ENCODE data around the gene CDCA4. TPM values are rescaled to one million over a fixed set of nuclear protein-coding genes. Genes with fewer than 3 reads are reported as not detected.

Gene CDCA4
- total RNA-seq, 4 donors from 2014 or later: 27.7 to 38.6 (median 35.8) TPM

DNA sequence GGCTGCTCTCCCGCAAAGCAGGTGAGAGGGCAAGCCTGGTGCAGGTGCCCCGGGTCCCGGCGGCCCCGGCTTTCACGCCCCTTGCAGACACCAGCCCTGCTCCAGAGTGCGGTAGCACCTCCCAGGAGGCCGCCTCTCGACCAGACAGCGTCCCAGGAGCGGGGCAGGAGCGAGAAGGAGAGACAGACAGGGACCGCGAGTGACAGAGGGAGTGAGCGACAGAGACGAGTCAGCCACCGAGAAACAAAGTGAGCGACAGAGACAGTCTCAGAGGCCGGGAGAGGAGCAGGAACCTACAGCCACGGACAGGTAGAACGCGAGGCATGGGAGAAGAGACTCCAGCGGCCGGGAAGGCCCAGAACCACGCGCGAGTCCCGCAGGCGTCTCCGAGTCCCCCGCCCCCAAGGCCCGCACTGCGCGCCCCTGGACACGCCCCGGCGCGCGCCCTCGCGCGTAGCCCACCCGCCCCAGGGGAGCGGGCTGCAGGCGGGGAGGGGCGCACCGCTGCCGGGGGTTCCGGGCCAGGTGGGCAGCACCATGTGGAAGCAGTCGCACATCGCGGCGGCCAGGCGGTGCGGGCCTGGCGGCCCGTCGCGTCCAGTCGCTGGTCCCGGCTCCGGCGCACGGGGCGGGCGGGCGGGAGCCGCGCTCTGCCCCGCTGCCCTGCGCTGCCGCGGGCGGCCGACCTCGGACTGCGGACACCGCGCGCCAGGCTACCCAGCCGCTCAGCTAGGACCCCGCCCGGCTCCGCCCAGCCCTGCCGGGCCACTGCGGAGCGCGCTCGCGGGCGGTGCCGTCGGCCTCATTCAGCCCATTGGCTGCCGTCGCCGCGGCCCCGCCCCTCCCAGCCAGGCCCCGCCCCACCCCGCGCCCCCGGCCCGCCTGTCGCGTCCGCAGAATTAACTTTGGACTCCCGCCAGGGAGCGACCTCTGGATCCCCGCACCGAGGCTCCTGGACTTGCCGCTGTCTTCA, 42.9 kb downstream of the CDCA4 start, which contains the start of gene AHNAK2:
AHNAK2 (minus strand) TSS at position 694 of the 973 bp plus-strand sequence; CDS start at position 557, 137 bp downstream.
- no peaks in the 10 kb centered on the region for H3K9me3 ChIP-seq
- H3K36me3 ChIP-seq: no peaks in the 10 kb centered on the region
- WGBS: under 1% methylated on average over 67 of the region's 111 CpGs
- peak; percentile 78 to 79 for DNase-seq (ENCODE audit: low spot score in 2 of 2)
- H3K27ac ChIP-seq: peak within 1 kb of the TSS; percentile 49
- peak within 1 kb of the TSS; percentile 68 for H3K4me3 ChIP-seq
- peaks cover 57% of the 10 kb centered on the region for H3K4me1 ChIP-seq
- H3K27me3 ChIP-seq: no peaks in the 10 kb centered on the region
- no peak for TF ChIP-seq POLR2A (IDR thresholded peaks at IDR 0.05)
- no peak for TF ChIP-seq EP300 (IDR thresholded peaks at IDR 0.05)
- TF ChIP-seq, protein P1, sequence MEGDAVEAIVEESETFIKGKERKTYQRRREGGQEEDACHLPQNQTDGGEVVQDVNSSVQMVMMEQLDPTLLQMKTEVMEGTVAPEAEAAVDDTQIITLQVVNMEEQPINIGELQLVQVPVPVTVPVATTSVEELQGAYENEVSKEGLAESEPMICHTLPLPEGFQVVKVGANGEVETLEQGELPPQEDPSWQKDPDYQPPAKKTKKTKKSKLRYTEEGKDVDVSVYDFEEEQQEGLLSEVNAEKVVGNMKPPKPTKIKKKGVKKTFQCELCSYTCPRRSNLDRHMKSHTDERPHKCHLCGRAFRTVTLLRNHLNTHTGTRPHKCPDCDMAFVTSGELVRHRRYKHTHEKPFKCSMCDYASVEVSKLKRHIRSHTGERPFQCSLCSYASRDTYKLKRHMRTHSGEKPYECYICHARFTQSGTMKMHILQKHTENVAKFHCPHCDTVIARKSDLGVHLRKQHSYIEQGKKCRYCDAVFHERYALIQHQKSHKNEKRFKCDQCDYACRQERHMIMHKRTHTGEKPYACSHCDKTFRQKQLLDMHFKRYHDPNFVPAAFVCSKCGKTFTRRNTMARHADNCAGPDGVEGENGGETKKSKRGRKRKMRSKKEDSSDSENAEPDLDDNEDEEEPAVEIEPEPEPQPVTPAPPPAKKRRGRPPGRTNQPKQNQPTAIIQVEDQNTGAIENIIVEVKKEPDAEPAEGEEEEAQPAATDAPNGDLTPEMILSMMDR (IDR thresholded peaks at IDR 0.05): no peak
- no peak for TF ChIP-seq POLR2AphosphoS5 (IDR thresholded peaks at IDR 0.05)

DNA sequence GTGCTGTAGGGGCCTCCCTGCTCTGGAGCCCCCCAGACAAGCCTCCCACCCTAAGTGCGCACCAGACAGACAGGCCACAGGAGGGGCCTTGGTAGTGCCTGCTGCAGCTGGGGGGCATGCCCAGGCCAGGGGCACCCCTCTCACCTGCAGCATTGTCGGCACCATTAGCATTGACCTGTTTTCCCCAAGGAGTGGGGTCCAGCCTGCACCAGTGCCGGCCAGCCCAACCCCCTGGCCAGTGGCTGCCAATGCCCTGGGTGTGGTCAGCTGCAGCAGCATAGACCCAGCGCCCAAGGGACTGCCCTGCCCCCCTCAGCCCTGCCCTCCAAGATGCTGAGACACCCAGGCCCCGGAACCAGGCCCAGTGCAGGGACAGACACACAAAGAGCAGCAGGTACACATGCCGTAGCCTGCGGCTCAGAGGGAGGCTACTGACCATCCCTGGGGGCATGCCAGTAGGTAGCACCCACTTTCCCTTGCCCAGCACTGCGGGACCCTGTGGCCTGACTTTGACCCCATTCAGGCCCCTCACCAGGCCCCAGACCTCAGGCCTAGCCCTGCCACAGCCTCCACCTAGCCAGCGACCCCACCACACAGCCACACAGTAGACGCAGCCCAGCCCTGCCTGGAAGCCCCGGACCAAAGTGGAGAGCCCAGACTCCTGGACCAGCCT, 43.7 kb downstream of the CDCA4 start:
- H3K4me1 ChIP-seq: peaks cover 66% of the 10 kb centered on the region
- WGBS: 40% methylated on average over 1 of the region's 11 CpGs
- TF ChIP-seq EP300 (IDR thresholded peaks at IDR 0.05) (no peak), POLR2A (IDR thresholded peaks at IDR 0.05) (no peak), POLR2AphosphoS5 (IDR thresholded peaks at IDR 0.05) (no peak)
- TF ChIP-seq, protein P1 (IDR thresholded peaks at IDR 0.05): no peak
- H3K9me3 ChIP-seq: no peaks in the 10 kb centered on the region
- H3K27me3 ChIP-seq: no peaks in the 10 kb centered on the region
- H3K36me3 ChIP-seq: no peaks in the 10 kb centered on the region
- peak overlapping the region; percentile 49 for H3K27ac ChIP-seq
- peak; percentile 74 to 79 for DNase-seq (ENCODE audit: low spot score in 2 of 2)
- peak overlapping the region; percentile 68 for H3K4me3 ChIP-seq

DNA sequence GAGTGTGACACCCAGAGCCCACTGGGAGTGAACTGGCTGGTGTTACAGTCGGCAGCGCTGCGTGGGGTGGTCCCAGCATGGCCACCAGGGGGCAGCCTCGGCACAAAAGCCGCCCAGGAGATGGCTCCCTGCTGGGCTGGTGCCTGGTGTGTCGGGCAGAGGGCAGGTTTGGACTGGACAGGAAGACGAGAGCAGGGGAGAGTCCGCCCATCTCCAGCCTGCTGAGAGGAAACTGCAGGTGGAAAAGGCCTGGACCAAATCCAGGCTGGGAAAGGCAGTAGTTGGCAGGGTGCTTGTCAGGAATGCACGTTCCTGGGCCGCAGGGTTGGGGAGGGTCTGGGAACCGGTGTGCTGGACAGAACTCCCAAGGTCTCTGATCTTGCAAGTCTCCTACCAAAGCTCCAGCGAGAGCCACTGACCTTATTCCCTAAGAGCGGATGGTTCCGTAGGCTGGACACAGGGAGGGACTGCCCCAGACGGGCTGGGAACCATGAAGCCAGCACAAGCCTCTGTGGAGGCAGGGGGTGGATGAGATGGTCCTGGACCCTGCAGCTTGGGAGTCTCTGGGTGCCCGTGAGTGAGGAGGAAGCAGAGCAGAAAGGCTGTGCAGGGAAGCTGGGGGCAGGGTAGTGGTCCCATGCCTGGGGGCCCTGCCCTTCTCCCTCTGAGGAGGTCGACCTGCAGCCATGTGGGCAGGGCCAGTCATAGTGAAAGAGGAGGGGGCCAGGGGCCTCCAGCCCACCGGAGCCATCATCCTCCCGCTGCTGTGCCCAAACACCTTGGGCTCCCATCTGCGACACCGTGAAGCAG, 44.5 kb downstream of the CDCA4 start:
- H3K4me1 ChIP-seq: peaks cover 73% of the 10 kb centered on the region
- H3K36me3 ChIP-seq: no peaks in the 10 kb centered on the region
- WGBS: 16% methylated on average over 15 of the region's 21 CpGs
- TF ChIP-seq, protein P1 (IDR thresholded peaks at IDR 0.05): peak; percentile 81 to 95
- no peak for TF ChIP-seq POLR2A (IDR thresholded peaks at IDR 0.05)
- H3K9me3 ChIP-seq: no peaks in the 10 kb centered on the region
- DNase-seq (ENCODE audit: low spot score in 2 of 2): peak; percentile 92
- H3K27ac ChIP-seq: no peak overlapping the region
- peak overlapping the region; percentile 68 for H3K4me3 ChIP-seq
- H3K27me3 ChIP-seq: no peaks in the 10 kb centered on the region

DNA sequence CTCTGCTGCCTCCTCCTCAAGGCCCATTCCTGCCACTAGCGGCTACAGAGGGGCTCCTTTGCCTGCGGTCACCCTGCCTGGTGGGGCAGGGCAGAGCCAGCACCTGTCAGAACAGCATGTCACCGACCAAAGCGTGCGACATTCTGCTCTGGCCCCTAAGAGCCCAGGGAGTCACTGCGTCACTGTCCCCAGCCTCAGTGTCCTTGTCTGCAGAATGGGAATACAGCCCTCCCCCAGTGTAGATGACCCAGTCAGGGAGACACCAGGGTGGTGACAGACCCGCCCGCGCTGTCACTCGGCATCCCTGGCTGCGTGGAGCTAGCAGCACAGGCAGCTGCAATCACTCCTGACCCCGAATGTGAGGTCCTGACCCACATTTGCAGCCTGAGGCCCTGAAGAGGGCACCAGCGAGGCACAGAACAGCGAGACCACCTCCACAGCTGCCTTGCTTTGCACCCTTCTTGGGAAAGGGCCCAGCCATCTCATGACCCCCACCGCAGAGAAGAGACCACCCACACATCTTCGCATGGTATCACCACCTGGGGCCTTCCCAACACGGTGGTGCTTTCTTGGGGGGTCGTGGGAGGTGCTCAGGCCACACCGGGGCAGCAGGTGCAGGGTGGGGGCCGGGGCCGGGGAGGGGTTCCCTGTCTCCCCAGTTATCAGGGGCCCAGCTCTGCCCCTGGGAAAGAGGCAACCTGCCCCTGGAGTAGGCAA, 45.2 kb downstream of the CDCA4 start:
- TF ChIP-seq POLR2AphosphoS5 (IDR thresholded peaks at IDR 0.05) (no peak), POLR2A (IDR thresholded peaks at IDR 0.05) (no peak), EP300 (IDR thresholded peaks at IDR 0.05) (no peak)
- TF ChIP-seq, protein P1 (IDR thresholded peaks at IDR 0.05): no peak
- H3K4me3 ChIP-seq: no peak overlapping the region
- peak; percentile 69 to 74 for DNase-seq (ENCODE audit: low spot score in 2 of 2)
- H3K36me3 ChIP-seq: no peaks in the 10 kb centered on the region
- H3K9me3 ChIP-seq: no peaks in the 10 kb centered on the region
- no peak overlapping the region for H3K27ac ChIP-seq
- no CpG with 5 or more reads among the region's 21 CpGs for WGBS
- H3K27me3 ChIP-seq: no peaks in the 10 kb centered on the region
- peaks cover 81% of the 10 kb centered on the region for H3K4me1 ChIP-seq
